Measurements from ENCODE around the gene PIK3C3.

- TF ChIP-seq CTCF (IDR thresholded peaks at IDR 0.05) (no peak), POLR2A (IDR thresholded peaks at IDR 0.05) (no peak)
Measured at GRCh38 chr18:42024131-42024530, 69.1 kb downstream of the PIK3C3 start.

Data from right lobe of liver (tissue), 4 donors.